Cardiac muscle cell (in vitro differentiated cells and primary cell): Measurements from ENCODE around the gene STUB1. TPM values are rescaled to one million over a fixed set of nuclear protein-coding genes. Genes with fewer than 3 reads are reported as not detected.
A peak's percentile ranks its signal among the peaks of the same experiment; 100 is the strongest.

Experiments
- DNase-seq, 2 donors: peaks; one replicate each; pipeline versions ENCODE4 v3.0.0 to v3.0.0-alpha.2; 2010 to 2017; ENCODE audit warnings: low read depth in 1 of 2, low spot score in 1 of 2
- H3K27ac ChIP-seq: fragments of 200-600 bp; sonication (generic); 2 replicates; pipeline ENCODE4 v1.5.1; 2016
- H3K27me3 ChIP-seq: fragments of 200-600 bp; sonication (generic); 2 replicates; pipeline ENCODE4 v1.6.0; 2016; ENCODE audit warnings: control low read depth
- H3K36me3 ChIP-seq: fragments of 200-600 bp; sonication (generic); 2 replicates; pipeline ENCODE4 v1.5.1; 2016; ENCODE audit warnings: control low read depth
- H3K4me1 ChIP-seq: fragments of 200-600 bp; sonication (generic); 2 replicates; pipeline ENCODE4 v1.8.1; 2017; ENCODE audit warnings: low read depth, mild to moderate bottlenecking, mixed run types
- H3K4me3 ChIP-seq: fragments of 200-600 bp; sonication (generic); 2 replicates; pipeline ENCODE4 v1.5.1; 2016; ENCODE audit warnings: mild to moderate bottlenecking
- H3K9me3 ChIP-seq: fragments of 200-600 bp; sonication (generic); 2 replicates; pipeline ENCODE4 v1.5.1; 2017; ENCODE audit warnings: low read depth, mild to moderate bottlenecking, control low read depth
- polyA plus RNA-seq: library from polyadenylated mRNA; unstranded; fragments of >200 nt; fragmentation: Nextera tagmentation; extraction: Ambion mirVana; gene quantifications from 2 replicates; pipeline ENCODE4 v1.2.1, GENCODE V29; 2016
- total RNA-seq: library from RNA; depleted of rRNA; stranded (reverse); fragments of >200 nt; gene quantifications from 2 replicates; pipeline ENCODE4 v1.2.3, GENCODE V29; 2016
- TF ChIP-seq, protein P1 (sequence below): IDR thresholded peaks from 2 replicates; pipeline ENCODE4 v1.5.1; 2012; ENCODE audit warnings: low read depth, mild to moderate bottlenecking, low read length

Gene STUB1
- total and polyA plus RNA-seq, 2 experiments from 2014 or later = 176 to 269 TPM

DNA sequence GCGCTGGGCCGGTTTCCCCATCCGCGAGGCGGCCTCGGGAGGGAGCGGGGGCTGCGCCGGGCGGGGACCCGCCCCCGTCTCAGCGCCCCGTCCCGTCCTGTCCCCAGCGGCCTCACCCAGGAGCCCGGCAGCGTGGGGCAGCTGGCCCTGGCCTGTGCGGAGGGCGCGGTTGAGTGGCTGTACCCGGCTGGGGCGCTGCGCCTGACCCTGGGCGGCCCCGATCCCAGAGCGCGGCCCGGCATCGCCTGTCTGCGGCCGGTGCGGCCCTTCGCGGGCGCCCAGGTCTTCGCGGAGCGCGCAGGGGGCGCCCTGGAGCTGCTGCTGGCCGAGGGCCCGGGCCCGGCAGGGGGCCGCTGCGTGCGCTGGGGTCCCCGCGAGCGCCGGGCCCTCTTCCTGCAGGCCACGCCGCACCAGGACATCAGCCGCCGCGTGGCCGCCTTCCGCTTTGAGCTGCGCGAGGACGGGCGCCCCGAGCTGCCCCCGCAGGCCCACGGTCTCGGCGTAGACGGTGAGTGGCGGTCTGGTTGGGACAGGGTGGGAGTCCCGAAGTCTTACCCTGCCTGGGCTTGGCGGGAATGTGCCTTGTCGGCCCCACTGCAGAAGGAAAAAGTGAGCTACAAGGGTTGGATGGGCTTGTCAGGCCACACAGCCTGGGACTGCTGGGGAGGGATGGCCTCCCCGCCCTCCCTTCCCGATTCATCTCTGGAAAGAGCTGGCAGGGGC, 35.4 kb downstream of the STUB1 start:
- DNase-seq = peak in 1 of 2 donors; percentile 79
- peaks cover 22% of the 10 kb centered on the region for H3K4me1 ChIP-seq
- H3K4me3 ChIP-seq = peak overlapping the region; percentile 62
- H3K27ac ChIP-seq = no peak overlapping the region
- H3K36me3 ChIP-seq = no peaks in the 10 kb centered on the region
- H3K27me3 ChIP-seq = no peaks in the 10 kb centered on the region
- no peaks in the 10 kb centered on the region for H3K9me3 ChIP-seq
- TF ChIP-seq, protein P1, sequence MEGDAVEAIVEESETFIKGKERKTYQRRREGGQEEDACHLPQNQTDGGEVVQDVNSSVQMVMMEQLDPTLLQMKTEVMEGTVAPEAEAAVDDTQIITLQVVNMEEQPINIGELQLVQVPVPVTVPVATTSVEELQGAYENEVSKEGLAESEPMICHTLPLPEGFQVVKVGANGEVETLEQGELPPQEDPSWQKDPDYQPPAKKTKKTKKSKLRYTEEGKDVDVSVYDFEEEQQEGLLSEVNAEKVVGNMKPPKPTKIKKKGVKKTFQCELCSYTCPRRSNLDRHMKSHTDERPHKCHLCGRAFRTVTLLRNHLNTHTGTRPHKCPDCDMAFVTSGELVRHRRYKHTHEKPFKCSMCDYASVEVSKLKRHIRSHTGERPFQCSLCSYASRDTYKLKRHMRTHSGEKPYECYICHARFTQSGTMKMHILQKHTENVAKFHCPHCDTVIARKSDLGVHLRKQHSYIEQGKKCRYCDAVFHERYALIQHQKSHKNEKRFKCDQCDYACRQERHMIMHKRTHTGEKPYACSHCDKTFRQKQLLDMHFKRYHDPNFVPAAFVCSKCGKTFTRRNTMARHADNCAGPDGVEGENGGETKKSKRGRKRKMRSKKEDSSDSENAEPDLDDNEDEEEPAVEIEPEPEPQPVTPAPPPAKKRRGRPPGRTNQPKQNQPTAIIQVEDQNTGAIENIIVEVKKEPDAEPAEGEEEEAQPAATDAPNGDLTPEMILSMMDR = peak; percentile 5

DNA sequence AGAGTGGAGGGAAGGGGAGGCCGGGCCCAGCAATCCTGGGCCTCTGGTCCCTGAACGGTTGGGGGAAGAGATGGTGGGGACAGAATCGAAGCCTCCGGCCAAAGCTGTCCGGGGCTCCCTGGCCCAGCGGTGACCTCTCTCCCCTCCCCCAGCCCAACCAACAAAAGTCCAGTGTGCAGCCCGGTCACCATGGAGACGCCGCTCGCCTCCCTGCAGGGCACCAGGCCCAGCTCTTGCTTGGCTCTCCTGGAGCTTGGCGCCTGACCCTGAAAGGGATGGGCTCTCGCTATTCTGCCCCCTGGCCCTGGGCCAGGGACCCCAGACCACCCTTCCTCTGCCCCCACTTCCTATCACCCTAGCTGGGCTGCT, 36.0 kb downstream of the STUB1 start:
- peak; percentile 80 to 82 for DNase-seq
- H3K4me1 ChIP-seq = peaks cover 19% of the 10 kb centered on the region
- no peaks in the 10 kb centered on the region for H3K27me3 ChIP-seq
- TF ChIP-seq, protein P1 = no peak
- peak overlapping the region; percentile 62 for H3K4me3 ChIP-seq
- no peak overlapping the region for H3K27ac ChIP-seq
- no peaks in the 10 kb centered on the region for H3K9me3 ChIP-seq
- H3K36me3 ChIP-seq = no peaks in the 10 kb centered on the region

DNA sequence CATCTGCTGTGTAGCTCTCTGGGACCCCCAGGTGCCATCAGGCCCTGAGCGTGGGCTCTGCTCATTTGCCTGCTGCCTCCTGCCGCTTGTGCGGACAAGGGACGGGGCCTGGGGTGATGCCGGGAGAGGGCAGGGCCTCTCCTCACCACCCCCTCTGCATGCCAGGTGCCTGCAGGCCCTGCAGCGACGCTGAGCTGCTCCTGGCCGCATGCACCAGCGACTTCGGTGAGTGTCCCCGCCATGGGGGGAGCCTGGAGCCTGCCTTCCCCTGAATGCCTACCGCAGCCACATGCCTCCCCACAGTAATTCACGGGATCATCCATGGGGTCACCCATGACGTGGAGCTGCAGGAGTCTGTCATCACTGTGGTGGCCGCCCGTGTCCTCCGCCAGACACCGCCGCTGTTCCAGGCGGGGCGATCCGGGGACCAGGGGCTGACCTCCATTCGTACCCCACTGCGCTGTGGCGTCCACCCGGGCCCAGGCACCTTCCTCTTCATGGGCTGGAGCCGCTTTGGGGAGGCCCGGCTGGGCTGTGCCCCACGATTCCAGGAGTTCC, 36.6 kb downstream of the STUB1 start:
- peaks cover 23% of the 10 kb centered on the region for H3K4me1 ChIP-seq
- no peaks in the 10 kb centered on the region for H3K36me3 ChIP-seq
- H3K9me3 ChIP-seq = no peaks in the 10 kb centered on the region
- TF ChIP-seq, protein P1 = no peak
- no peaks in the 10 kb centered on the region for H3K27me3 ChIP-seq
- H3K4me3 ChIP-seq = no peak overlapping the region
- DNase-seq = no peak
- H3K27ac ChIP-seq = no peak overlapping the region

DNA sequence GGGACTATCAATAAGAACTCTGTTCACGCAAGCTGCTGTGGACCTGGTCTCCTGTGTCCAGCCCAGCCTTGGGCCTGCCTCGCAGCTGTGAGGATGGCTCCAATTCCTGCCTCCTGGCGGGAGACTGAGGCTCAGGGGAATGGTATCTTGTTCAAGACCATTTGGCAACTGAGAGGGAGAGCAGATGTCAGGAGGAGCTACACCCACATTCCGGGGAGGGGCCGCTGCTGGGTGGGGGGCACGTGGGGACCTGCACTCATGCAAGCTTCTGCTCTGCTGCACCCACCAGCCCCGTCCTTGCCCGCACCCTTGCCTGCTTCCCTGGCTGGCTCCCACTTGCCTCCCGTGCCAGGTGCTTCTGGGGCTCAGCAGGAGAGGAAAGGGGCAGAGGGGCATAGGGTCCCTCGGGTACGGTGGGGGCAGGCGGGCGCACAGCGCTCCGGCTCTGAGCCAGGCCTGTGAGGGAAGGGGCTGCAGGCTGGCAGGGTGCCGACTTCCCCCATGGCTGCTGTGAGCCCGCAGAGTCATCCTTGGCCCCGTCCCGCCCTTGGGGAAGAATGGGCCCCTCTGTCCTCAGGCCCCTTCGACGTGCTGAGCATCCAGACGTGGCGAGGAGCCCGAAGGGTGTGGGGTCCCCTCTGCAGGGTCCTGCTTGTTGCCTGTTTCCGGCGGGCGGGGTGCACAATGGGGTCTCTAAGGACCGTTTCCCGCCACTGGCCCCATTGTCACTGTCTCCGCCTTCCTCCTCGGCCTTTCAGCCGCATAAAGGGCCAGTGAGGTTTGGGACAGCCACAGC, 37.4 kb downstream of the STUB1 start:
- no peak overlapping the region for H3K4me3 ChIP-seq
- TF ChIP-seq, protein P1 = no peak
- H3K9me3 ChIP-seq = no peaks in the 10 kb centered on the region
- H3K36me3 ChIP-seq = no peaks in the 10 kb centered on the region
- DNase-seq = no peak
- peaks cover 23% of the 10 kb centered on the region for H3K4me1 ChIP-seq
- no peak overlapping the region for H3K27ac ChIP-seq
- no peaks in the 10 kb centered on the region for H3K27me3 ChIP-seq

DNA sequence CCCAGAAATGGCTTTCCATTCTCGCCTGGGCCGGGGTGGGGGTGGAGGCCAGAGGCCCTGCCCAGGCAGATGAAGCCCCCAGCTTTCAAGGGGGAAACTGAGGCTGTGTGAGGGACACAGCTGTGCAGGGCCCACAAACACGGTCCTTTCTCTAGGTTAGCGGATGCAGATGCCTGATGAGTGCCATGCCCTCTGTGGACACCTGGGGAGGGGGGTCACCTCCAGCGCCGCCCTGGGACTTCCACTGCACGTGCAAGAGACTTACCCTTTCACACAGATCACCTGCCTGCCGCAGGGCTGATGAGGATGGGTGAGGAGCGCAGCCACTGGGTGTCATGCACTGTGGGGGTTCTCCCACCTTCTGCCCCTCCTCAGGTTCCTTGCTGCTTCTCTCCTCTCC, 38.2 kb downstream of the STUB1 start:
- no peak overlapping the region for H3K4me3 ChIP-seq
- H3K9me3 ChIP-seq = no peaks in the 10 kb centered on the region
- H3K27ac ChIP-seq = no peak overlapping the region
- no peaks in the 10 kb centered on the region for H3K27me3 ChIP-seq
- H3K36me3 ChIP-seq = no peaks in the 10 kb centered on the region
- DNase-seq = no peak
- TF ChIP-seq, protein P1 = no peak
- H3K4me1 ChIP-seq = peaks cover 23% of the 10 kb centered on the region
